Embryonic facial prominence (tissue), 1 donor: ENCODE results near the gene PDXK.

Experiments
- DNase-seq: peaks from one replicate; pipeline ENCODE4 v3.0.0-alpha.2; 2016; ENCODE audit errors: extremely low spot score

The PDXK gene

DNA sequence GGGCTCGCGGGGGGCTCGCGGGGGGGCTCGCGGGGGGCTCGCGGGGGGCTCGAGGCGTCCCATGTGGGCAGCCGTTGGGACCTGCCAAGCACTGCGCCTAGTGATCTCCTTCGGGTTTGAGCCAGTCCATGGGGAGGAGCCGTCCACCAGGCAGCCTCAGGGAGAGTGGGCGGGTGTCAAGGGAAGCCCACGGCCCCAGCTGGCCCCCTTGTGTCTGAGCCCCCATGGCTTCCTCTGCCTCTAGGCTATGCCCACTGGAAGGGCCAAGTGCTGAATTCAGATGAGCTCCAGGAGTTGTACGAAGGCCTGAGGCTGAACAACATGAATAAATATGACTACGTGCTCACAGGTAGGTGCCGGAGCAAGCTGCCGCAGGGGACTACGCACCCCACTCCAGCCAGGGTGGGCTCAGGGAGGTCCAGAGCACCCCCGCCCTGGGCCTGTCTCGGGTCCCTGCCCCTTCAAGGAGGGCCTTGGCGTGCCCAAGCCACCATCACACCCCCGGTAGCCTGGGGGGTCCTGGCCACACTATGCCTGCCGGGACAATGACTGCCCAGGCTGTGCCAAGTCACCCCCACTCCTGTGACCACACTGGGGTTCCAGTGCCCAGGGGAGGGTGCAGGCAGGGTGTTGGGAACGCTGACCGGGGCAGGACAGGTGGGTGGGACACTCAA lies 22.6 kb downstream of the PDXK start:
- DNase-seq: no peak

DNA sequence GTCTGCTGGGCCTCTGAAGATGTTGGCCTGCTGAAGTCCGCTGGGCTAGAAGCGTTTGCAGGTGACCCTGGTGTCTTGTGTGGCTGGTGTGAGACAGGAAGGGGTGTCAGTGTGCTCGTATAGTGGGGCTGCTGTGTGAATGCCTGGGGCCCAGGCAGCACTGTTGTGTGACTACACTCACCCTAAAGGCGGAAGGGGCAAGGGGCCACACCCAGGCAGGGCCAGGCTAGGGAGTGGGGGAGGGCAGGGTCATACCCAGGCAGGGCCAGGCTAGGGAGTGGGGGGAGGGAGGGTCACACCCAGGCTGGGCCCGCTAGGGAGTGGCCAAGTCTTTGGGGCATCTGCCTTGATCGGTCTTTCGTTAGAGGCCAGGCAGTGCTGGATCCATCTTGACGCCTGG lies 25.0 kb downstream of the PDXK start:
- no peak for DNase-seq

GRCh38 chr21:43744725-43745124 lies 25.8 kb downstream of the PDXK start:
- no peak for DNase-seq

DNA sequence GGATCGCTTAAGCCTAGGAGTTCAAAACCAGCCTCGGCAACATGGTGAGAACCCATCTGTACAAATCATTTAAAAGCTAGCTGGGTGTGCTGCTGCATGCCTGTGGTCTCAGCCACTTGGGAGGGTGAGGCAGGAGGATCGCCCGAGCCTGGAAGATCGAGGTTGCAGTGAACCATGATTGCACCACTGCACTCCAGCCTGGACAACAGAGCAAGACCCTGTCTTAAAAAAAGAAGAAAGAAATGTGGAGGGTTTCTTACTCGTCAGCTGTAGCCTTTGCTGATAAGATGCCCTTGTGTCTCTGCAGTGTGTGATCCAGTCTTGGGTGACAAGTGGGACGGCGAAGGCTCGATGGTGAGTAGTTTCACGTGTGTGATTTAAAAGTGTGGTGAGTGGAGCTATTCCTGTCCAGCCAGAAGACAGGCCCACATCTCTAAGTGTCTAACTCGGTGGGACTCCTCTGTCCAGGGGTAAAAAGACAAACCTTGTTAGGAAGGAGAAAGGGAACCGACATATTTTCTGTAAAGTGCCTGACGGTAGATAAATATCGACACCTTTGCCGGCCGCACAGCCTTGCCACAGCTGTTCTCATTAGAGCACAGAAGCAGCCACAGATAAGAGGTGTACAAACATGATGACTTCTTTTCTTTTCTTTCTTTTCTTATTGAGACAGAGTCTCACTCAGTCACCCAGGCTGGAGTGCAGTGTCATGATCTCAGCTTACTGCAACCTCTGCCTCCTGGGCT lies 27.0 kb downstream of the PDXK start:
- no peak for DNase-seq

DNA sequence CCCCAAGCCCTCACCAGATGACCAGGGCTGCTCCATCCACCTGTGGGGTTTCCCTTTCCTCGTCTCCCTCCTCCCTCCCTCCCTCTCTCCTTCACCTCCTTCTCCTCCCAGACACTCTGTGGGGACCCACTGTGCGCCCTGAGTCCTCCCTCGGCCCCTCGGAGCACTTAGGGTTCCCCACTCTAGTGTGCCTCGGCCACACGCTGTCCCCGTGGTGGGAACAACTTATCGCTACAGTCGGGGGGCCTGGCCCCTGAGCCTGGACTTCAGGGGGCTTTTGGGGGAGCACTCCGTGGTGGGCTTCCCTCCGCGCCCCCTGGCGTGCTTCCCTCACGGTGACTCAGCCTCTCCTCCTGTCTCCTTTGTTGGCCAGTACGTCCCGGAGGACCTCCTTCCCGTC lies 29.7 kb downstream of the PDXK start:
- no peak for DNase-seq

- DNase-seq: no peak
These were observed 30.8 kb downstream of the PDXK start for GRCh38 chr21:43749651-43750262.

- DNase-seq: no peak
These were observed 31.6 kb downstream of the PDXK start for GRCh38 chr21:43750339-43751033.

DNA sequence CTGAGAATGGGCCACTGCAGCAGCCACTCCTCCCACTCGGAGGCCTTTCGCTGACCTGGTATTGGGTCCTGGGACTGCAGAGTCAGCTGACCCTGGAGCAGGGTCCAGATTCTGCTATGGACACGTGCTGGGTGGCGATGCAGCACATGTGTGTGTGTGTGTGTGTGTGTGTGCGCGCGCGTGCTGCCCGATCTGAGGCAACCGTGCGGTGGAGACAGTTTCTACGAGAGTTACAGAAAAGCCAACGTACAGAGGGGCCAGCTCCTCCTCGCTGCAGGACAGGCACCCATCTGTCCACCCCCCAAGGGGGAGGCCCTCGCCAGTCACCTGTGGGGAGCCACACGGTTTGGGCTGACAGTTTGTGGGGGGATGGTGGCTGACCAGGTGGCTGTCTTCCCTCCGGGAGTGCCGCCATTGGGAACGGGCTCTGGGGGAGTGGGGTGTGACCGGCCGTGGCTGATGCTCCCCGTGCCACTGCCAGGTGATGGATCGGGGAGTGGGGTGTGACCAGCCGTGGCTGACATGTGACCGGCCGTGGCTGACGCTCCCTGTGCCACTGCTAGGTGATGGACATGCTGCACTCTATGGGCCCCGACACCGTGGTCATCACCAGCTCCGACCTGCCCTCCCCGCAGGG lies 33.1 kb downstream of the PDXK start:
- DNase-seq: no peak

DNA sequence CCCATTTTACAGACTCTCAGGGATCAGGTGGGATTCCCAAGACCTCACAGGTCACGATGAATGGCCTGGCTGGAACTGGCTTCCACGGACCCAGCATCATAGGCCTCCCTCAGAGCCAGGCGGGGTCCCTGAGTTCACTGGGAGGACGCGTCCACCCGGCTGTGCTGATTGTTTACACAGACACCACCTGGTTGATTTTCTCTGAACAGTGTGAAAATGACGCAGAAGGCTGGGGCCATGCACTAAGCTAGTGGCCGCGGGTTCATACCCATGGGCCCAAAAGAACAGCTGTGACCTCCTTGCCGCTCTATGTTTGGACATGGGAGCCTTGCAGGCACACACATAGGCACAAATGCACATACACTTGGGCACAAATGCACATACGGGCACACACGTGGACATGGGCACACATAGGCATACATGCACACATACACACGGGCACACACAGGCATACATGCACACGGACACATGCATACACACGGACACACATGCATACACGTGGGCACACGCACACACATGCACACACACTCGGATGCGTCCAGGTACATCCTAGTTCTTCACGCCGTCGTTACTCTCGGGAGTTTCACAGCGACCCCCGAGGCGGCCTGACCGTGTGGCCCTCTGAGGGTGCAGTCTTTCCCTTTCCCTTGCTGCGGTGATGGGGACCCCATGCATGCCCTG lies 34.0 kb downstream of the PDXK start:
- no peak for DNase-seq

DNA sequence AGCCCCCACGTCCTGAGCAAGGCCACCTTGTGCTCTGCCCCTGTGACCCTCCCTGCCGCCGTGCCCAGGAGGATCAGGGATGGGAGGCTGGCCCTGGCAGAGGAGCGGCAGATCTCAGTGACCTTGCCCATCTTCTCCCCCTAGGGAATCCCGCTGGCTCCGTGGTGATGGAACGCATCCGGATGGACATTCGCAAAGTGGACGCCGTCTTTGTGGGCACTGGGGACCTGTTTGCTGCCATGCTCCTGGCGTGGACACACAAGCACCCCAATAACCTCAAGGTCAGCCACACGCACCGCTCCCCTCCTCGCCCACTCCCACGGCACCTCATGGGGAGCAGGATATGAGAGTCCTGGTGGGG lies 34.5 kb downstream of the PDXK start:
- DNase-seq: no peak

- DNase-seq: no peak
These were observed 36.2 kb downstream of the PDXK start for GRCh38 chr21:43754948-43755781.

- DNase-seq: no peak
These were observed 37.1 kb downstream of the PDXK start for GRCh38 chr21:43755820-43756594.

DNA sequence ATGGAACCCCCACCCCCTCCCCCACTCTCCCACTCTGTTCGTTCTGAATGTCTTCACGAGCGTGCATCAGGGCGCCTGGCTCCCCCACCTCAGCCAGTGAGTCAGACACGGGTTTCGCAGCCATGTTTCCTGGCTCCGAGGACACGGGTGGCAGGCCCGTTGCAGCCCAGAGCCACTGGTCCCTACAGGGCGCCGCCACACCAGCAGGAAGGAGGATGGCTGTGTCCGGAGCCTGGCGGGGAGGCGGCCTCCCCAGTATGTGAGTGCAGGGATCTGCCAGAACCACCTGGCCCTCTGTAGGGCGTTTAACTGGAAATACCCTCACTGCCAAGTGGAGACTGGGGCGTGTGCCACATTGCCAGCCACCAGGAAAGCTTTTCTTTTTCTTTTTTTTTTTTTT lies 38.7 kb downstream of the PDXK start:
- DNase-seq: no peak

- DNase-seq: no peak
These were observed 39.2 kb downstream of the PDXK start for GRCh38 chr21:43758111-43758641.

DNA sequence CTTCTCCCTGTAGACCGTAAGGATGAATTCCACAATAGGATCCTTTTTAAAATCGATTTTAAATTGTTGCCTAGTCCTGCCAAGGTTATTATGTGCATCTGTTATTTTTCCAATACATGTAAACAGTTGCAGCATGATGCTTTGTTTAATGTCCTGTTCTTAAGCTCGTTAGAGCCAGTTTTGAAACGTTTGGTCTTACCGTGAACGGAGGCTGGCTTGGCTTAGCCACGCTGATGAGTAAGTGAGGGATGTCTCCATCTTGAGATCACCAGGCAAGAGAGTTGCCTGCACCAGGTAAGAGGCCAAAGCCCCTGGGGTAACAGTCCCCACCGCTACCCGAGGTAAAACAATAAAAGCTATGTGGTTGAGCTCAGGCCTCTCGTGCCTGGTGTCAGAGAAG lies 39.9 kb downstream of the PDXK start:
- no peak for DNase-seq

- no peak for DNase-seq
These were observed 40.7 kb downstream of the PDXK start for GRCh38 chr21:43759651-43760050.

- DNase-seq: no peak
These were observed 41.5 kb downstream of the PDXK start for GRCh38 chr21:43760391-43760958.

GRCh38 chr21:43761886-43762285 lies 43.0 kb downstream of the PDXK start:
- DNase-seq: no peak
